Smooth muscle cell (in vitro differentiated cells): Measurements from ENCODE around the gene ALDH9A1. TPM values are rescaled to one million over a fixed set of nuclear protein-coding genes. Genes with fewer than 3 reads are reported as not detected.
"Not testable (repeated sequence)": the region's sequence is repeated elsewhere in the genome, so short reads cannot be mapped to it uniquely, and the experiment has no call there.

ENCODE experiments used
- DNase-seq: peaks from one replicate; lab custom pipeline; 2025; ENCODE audit not compliant: unreplicated experiment; lab: John Stamatoyannopoulos, UW
- H2AFZ ChIP-seq: fragments of 200-600 bp; sonication (generic); 2 replicates; pipeline ENCODE4 v1.6.0; 2016; ENCODE audit warnings: antibody characterized with exemption, low read depth, mild to moderate bottlenecking
- H3F3A ChIP-seq: fragments of 200-600 bp; sonication (generic); 2 replicates; pipeline ENCODE4 v1.6.0; 2017; ENCODE audit warnings: antibody characterized with exemption, low read depth
- H3K27ac ChIP-seq: fragments of 200-600 bp; sonication (generic); 2 replicates; pipeline ENCODE4 v1.5.1; 2016; ENCODE audit warnings: low read depth, mild to moderate bottlenecking
- H3K27me3 ChIP-seq: fragments of 200-600 bp; sonication (generic); 2 replicates; pipeline ENCODE4 v1.6.1; 2016; ENCODE audit warnings: low read depth, mild to moderate bottlenecking
- H3K36me3 ChIP-seq: fragments of 200-600 bp; sonication (generic); 2 replicates; pipeline ENCODE4 v1.5.1; 2016; ENCODE audit warnings: low read depth
- H3K4me1 ChIP-seq: fragments of 200-600 bp; sonication (generic); 2 replicates; pipeline ENCODE4 v1.5.1; 2016; ENCODE audit warnings: low read depth
- H3K4me2 ChIP-seq: fragments of 200-600 bp; sonication (generic); 2 replicates; pipeline ENCODE4 v1.6.0; 2016; ENCODE audit warnings: mild to moderate bottlenecking
- H3K4me3 ChIP-seq: fragments of 200-600 bp; sonication (generic); 2 replicates; pipeline ENCODE4 v1.5.1; 2016; ENCODE audit warnings: mild to moderate bottlenecking
- H3K79me2 ChIP-seq: fragments of 200-600 bp; sonication (generic); 2 replicates; pipeline ENCODE4 v1.6.0; 2016; ENCODE audit warnings: low read depth, mild to moderate bottlenecking
- H3K9ac ChIP-seq: fragments of 200-600 bp; sonication (generic); 2 replicates; pipeline ENCODE4 v1.6.0; 2016; ENCODE audit warnings: low read depth
- H3K9me3 ChIP-seq: fragments of 200-600 bp; sonication (generic); replicated peaks from 2 replicates; pipeline ENCODE4 v1.5.1; 2016; ENCODE audit warnings: low read depth
- H4K20me1 ChIP-seq: fragments of 200-600 bp; sonication (generic); 2 replicates; pipeline ENCODE4 v1.6.0; 2016; ENCODE audit warnings: low read depth
- CTCF ChIP-seq: fragments of 200-600 bp; sonication (generic); IDR thresholded peaks from 2 replicates; pipeline ENCODE4 v1.5.1; 2017; ENCODE audit warnings: borderline replicate concordance, mild to moderate bottlenecking, antibody characterized with exemption; ENCODE audit not compliant: insufficient read depth, poor library complexity, severe bottlenecking
- WGBS: methylation state at CpG from one replicate; pipeline ENCODE4 v1.1.7; 2016; ENCODE audit warnings: low lambda C conversion rate; 5-methylcytosine and 5-hydroxymethylcytosine counted together
- polyA plus RNA-seq: library from polyadenylated mRNA; unstranded; fragments of >200 nt; fragmentation: Nextera tagmentation; extraction: Ambion mirVana; gene quantifications from 2 replicates; pipeline ENCODE4 v1.2.1, GENCODE V29; 2016
- total RNA-seq: library from RNA; depleted of rRNA; stranded (reverse); fragments of >200 nt; gene quantifications from 2 replicates; pipeline ENCODE4 v1.2.3, GENCODE V29; 2014

ALDH9A1 gene
- total and polyA plus RNA-seq, 2 experiments from 2014 or later = 31.5 to 76.8 TPM

DNA sequence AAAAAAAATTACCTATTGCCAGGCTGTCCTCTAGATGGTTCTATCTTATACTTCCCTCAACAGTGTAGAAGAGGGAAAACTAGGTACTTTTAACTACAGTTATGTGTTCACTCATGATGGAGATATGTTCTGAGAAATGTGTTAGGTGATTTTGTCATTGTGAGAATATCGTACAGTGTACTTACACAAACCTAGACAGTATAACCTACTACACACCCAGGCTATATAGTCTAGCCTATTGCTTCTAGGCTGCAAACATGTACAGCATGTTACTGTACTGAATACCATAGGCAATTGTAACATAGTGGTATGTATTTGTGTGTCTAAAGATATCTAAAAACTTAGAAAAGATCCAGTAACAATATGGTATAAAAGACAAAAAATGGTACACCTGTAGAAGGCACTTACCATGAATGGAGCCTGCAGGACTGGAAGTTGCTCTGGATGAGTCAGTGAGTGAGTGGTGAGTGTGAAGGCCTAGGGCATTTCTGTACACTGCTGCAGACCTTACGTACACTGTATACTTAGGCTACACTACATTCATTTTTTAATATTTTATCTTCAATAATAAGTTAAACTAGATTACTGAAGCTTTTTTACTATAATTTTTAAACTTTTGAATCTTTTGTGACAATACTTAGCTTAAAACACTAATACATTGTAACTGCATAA, 54.2 kb downstream of the ALDH9A1 start:
- Histone ChIP-seq H3K27me3 (no peaks in the 10 kb centered on the region), H3K4me1 (no peaks in the 10 kb centered on the region), H3K79me2 (peaks cover 56% of the 10 kb centered on the region), H3K4me2 (no peak overlapping the region), H3K36me3 (no peaks in the 10 kb centered on the region), H3K9me3 (no peaks in the 10 kb centered on the region), H3K9ac (no peak overlapping the region), H2AFZ (no peak overlapping the region), H4K20me1 (peaks cover 99% of the 10 kb centered on the region), H3K4me3 (no peak overlapping the region), H3K27ac (no peak overlapping the region), H3F3A (no peaks in the 10 kb centered on the region)
- no peak for TF ChIP-seq CTCF
- 73% methylated on average over 2 of the region's 2 CpGs for WGBS
- no peak for DNase-seq

DNA sequence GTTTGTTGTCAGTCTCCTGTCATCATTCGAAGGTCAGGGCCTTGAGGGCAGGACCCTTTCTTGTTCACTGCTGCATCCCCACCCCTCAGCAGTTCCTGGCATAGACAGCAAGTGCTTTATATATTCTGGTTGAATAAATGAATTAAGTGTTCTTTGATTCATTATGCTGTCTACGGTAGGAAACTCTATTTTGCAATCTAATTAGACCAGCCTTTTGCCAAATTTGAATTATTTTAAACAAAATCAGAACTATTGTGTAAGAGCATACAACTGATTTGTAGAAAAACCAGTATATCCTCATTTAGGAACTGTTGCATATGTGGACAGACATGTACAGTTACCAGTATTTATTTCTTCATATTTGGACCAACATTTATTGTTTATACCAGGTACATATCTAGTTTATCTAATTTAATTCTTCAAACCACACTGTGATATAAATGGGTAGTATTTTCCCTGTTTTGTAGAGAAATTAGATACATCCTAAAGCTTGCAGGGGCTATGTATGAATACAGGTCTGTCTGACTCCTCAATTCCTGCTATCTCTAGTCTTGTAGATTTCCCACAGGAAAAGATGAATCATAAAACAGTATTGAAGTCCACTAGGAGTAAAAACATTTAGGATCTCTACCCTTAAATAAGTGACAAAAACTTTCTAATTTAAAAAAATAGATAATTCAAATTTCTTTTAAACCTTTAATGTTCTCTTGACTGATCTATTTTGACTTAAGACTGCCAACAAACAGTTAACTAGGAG, 57.0 kb downstream of the ALDH9A1 start:
- Histone ChIP-seq H3K4me1 (no peaks in the 10 kb centered on the region), H3K4me3 (no peak overlapping the region), H2AFZ (no peak overlapping the region), H3K36me3 (no peaks in the 10 kb centered on the region), H3K27me3 (no peaks in the 10 kb centered on the region), H4K20me1 (peaks cover 99% of the 10 kb centered on the region), H3K4me2 (no peak overlapping the region), H3K27ac (no peak overlapping the region), H3K79me2 (peaks cover 58% of the 10 kb centered on the region), H3F3A (no peaks in the 10 kb centered on the region), H3K9ac (no peak overlapping the region), H3K9me3 (no peaks in the 10 kb centered on the region)
- TF ChIP-seq CTCF = no peak
- DNase-seq = no peak
- 70% methylated on average over 2 of the region's 2 CpGs for WGBS

- Histone ChIP-seq H3K4me1 (peaks cover 7% of the 10 kb centered on the region), H3K36me3 (no peaks in the 10 kb centered on the region), H4K20me1 (peaks cover 99% of the 10 kb centered on the region), H3K9me3 (no peaks in the 10 kb centered on the region), H3K27me3 (no peaks in the 10 kb centered on the region), H3F3A (no peaks in the 10 kb centered on the region), H3K4me3 (no peak overlapping the region), H3K4me2 (no peak overlapping the region), H3K27ac (no peak overlapping the region), H3K79me2 (peaks cover 68% of the 10 kb centered on the region), H2AFZ (no peak overlapping the region), H3K9ac (no peak overlapping the region)
- WGBS = 94% methylated on average over 1 of the region's 1 CpG
- no peak for DNase-seq
- no peak for TF ChIP-seq CTCF
Observed at GRCh38 chr1:165639821-165640623, 58.3 kb downstream of the ALDH9A1 start.

- DNase-seq, H3F3A ChIP-seq, H3K27me3 ChIP-seq, H2AFZ ChIP-seq, H3K9me3 ChIP-seq, H3K36me3 ChIP-seq, H3K27ac ChIP-seq, H3K4me2 ChIP-seq, H3K4me3 ChIP-seq, H3K9ac ChIP-seq: not testable (repeated sequence)
- H3K79me2 ChIP-seq = peaks cover 74% of the 10 kb centered on the region
- WGBS = 96% methylated on average over 7 of the region's 7 CpGs
- peaks cover 98% of the 10 kb centered on the region for H4K20me1 ChIP-seq
- H3K4me1 ChIP-seq = peaks cover 11% of the 10 kb centered on the region
Observed at GRCh38 chr1:165638211-165638610, 60.2 kb downstream of the ALDH9A1 start.
